Neural progenitor cell (in vitro differentiated cells): ENCODE results near the gene SSC5D. TPM values are rescaled to one million over a fixed set of nuclear protein-coding genes. Genes with fewer than 3 reads are reported as not detected.

Source experiments
- DNase-seq: peaks from one replicate; pipeline ENCODE4 v3.0.0-alpha.2; 2016; ENCODE audit warnings: low spot score
- H2AFZ ChIP-seq: fragments of 200-600 bp; sonication (generic); replicated peaks from 2 replicates; pipeline ENCODE4 v1.6.1; 2016; ENCODE audit warnings: antibody characterized with exemption
- H3F3A ChIP-seq: fragments of 200-600 bp; sonication (generic); 2 replicates; pipeline ENCODE4 v1.6.1; 2016; ENCODE audit warnings: antibody characterized with exemption, low read depth
- H3K27ac ChIP-seq: fragments of 200-600 bp; sonication (generic); 2 replicates; pipeline ENCODE4 v1.5.1; 2016; ENCODE audit warnings: mild to moderate bottlenecking
- H3K27me3 ChIP-seq: fragments of 200-600 bp; sonication (generic); 2 replicates; pipeline ENCODE4 v1.6.1; 2016; ENCODE audit warnings: mild to moderate bottlenecking, moderate library complexity
- H3K36me3 ChIP-seq: fragments of 200-600 bp; sonication (generic); 2 replicates; pipeline ENCODE4 v1.5.1; 2016
- H3K4me1 ChIP-seq: fragments of 200-600 bp; sonication (generic); 2 replicates; pipeline ENCODE4 v1.6.1; 2016; ENCODE audit warnings: mixed run types
- H3K4me2 ChIP-seq: fragments of 200-600 bp; sonication (generic); 2 replicates; pipeline ENCODE4 v1.6.1; 2016
- H3K4me3 ChIP-seq: fragments of 200-600 bp; sonication (generic); 2 replicates; pipeline ENCODE4 v1.5.1; 2016
- H3K79me2 ChIP-seq: fragments of 200-600 bp; sonication (generic); 2 replicates; pipeline ENCODE4 v1.6.1; 2016; ENCODE audit warnings: low read depth
- H3K9ac ChIP-seq: fragments of 200-600 bp; sonication (generic); 2 replicates; pipeline ENCODE4 v1.6.1; 2016
- H3K9me3 ChIP-seq: fragments of 200-600 bp; sonication (generic); 2 replicates; pipeline ENCODE4 v1.5.1; 2016; ENCODE audit warnings: low read depth
- H4K20me1 ChIP-seq: fragments of 200-600 bp; sonication (generic); 2 replicates; pipeline ENCODE4 v1.6.1; 2016; ENCODE audit warnings: low read depth
- H3K27ac Mint-ChIP-seq: 3 replicates; pipeline ENCODE4 v1.8.0; 2021; ENCODE audit warnings: mixed read lengths
- H3K27me3 Mint-ChIP-seq: 2 replicates; pipeline ENCODE4 v1.8.0; 2022; ENCODE audit warnings: low read depth, mild to moderate bottlenecking, inconsistent platforms, moderate library complexity, mixed read lengths; ENCODE audit not compliant: insufficient read depth
- H3K36me3 Mint-ChIP-seq: 3 replicates; pipeline ENCODE4 v1.8.0; 2021; ENCODE audit warnings: mixed read lengths
- H3K4me1 Mint-ChIP-seq: 3 replicates; pipeline ENCODE4 v1.8.0; 2021; ENCODE audit warnings: mixed read lengths
- H3K4me3 Mint-ChIP-seq: 3 replicates; pipeline ENCODE4 v1.8.0; 2021; ENCODE audit warnings: mild to moderate bottlenecking, moderate library complexity, mixed read lengths
- H3K9me3 Mint-ChIP-seq: 3 replicates; pipeline ENCODE4 v1.8.0; 2020; ENCODE audit warnings: mixed read lengths
- EZH2 ChIP-seq: fragments of 200-600 bp; sonication (generic); IDR thresholded peaks from 2 replicates; pipeline ENCODE4 v1.6.1; 2017; ENCODE audit warnings: antibody characterized with exemption, mild to moderate bottlenecking, moderate library complexity
- EZH2phosphoT487 ChIP-seq: fragments of 200-600 bp; sonication (generic); IDR thresholded peaks from 2 replicates; pipeline ENCODE4 v1.6.1; 2017; ENCODE audit warnings: antibody characterized with exemption
- total RNA-seq: library from RNA; depleted of rRNA; stranded (reverse); fragments of >200 nt; gene quantifications from 2 replicates; pipeline ENCODE4 v1.2.3, GENCODE V29; 2015; ENCODE audit warnings: low replicate concordance
- TF ChIP-seq, protein P1 (sequence below): fragments of 200-600 bp; sonication (generic); IDR thresholded peaks from 2 replicates; pipeline ENCODE4 v1.5.1; 2017; ENCODE audit warnings: antibody characterized with exemption, mild to moderate bottlenecking

Gene SSC5D
- total RNA-seq, 1 donor from 2014 or later: not detected

DNA sequence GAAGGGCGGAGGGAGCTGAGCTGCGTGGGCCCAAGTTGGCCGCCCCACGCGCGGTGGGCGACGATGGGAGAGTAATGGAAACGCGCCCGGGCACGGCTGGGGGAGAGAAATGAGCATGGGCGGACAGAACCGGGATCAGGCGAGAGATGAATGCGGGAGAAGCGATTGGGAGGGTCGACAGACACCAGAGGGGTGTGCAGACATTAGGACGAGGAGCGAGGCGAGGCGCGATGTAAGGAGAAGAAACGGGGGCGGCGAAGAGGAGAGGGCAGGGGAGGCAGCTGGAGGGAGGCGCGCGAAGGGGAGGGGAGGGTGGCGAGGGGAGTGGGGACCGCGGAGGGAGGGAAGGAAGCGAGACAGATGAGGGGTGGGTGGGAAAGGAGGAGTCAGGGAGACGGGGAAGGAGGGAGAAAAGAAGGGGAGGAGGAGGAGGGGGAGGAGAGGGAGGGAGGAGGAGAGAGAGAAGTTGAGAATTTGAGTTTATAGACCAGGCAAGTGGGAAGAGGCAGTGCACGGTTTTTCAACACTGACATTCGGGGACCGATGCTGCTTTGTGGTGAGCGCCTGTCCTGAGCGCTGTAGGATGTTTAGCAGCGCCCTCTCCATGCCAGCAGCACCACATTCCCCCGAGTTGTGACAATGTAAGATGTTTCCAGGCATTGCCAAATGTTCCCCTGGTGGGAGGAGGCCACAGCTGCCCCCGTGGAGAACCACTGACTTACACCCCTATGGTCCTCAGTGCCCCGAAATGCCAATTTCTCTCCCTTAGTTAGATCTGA is 45.0 kb upstream of the SSC5D start, which contains the start of gene SHISA7:
Gene SHISA7, minus strand, starts transcription at position 256 of the 779 bp plus-strand sequence. CDS start 437 bp downstream, outside the sequence.
- Histone ChIP-seq H2AFZ (no peak within 1 kb of the TSS), H3K4me3 (peak within 1 kb of the TSS; percentile 9), H3K9ac (no peak within 1 kb of the TSS), H3F3A (peaks cover 36% of the 10 kb centered on the region), H3K27me3 (peaks cover 100% of the 10 kb centered on the region), H3K36me3 (no peaks in the 10 kb centered on the region), H3K4me1 (peaks cover 5% of the 10 kb centered on the region), H3K79me2 (no peaks in the 10 kb centered on the region), H3K9me3 (no peaks in the 10 kb centered on the region), H4K20me1 (peaks cover 33% of the 10 kb centered on the region), H3K4me2 (peak within 1 kb of the TSS; percentile 68), H3K27ac (no peak within 1 kb of the TSS)
- no peak for TF ChIP-seq EZH2phosphoT487
- TF ChIP-seq, protein P1, sequence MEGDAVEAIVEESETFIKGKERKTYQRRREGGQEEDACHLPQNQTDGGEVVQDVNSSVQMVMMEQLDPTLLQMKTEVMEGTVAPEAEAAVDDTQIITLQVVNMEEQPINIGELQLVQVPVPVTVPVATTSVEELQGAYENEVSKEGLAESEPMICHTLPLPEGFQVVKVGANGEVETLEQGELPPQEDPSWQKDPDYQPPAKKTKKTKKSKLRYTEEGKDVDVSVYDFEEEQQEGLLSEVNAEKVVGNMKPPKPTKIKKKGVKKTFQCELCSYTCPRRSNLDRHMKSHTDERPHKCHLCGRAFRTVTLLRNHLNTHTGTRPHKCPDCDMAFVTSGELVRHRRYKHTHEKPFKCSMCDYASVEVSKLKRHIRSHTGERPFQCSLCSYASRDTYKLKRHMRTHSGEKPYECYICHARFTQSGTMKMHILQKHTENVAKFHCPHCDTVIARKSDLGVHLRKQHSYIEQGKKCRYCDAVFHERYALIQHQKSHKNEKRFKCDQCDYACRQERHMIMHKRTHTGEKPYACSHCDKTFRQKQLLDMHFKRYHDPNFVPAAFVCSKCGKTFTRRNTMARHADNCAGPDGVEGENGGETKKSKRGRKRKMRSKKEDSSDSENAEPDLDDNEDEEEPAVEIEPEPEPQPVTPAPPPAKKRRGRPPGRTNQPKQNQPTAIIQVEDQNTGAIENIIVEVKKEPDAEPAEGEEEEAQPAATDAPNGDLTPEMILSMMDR: peak; percentile 4
- peak; percentile 69 for TF ChIP-seq EZH2
- peak; percentile 48 for DNase-seq
- H3K27me3 Mint-ChIP-seq: peaks cover 36% of the 10 kb centered on the region
- H3K9me3 Mint-ChIP-seq: peaks cover 11% of the 10 kb centered on the region
- peak within 1 kb of the TSS; percentile 77 for H3K4me3 Mint-ChIP-seq
- no peak within 1 kb of the TSS for H3K27ac Mint-ChIP-seq
- H3K36me3 Mint-ChIP-seq: no peaks in the 10 kb centered on the region
- H3K4me1 Mint-ChIP-seq: peaks cover 26% of the 10 kb centered on the region

DNA sequence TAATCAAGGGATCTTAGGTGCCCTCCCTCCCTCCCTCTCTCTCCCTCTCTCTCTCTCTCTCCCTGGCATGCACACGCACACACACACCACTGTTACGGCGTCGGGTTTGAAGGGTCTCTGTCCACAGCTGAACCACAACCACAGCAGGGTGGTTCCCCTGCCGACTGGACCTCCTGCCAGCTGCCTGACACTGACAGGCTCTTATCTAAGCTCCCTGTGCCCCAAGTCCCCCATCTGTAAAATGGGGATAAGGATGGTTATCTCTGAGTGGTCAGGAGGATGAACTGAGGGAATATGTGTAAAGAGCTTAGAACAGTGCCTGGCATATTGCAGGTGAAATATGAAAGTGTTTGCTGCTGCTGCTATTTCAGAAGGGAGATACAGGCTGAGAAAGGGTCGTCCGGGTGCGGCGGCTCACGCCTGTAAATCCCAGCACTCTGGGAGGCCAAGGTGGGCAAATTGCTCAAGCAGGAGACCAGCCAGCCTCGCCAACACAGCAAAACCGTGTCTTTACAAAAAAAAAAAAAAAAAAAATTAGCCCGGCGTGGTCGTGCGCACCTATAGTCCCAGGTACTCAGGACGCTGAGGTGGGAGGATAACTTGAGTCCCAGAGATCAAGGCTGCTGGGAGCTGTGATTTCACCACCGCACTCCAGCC is 44.3 kb upstream of the SSC5D start:
- no peaks in the 10 kb centered on the region for H3K79me2 ChIP-seq
- peaks cover 99% of the 10 kb centered on the region for H3K27me3 ChIP-seq
- Mint-ChIP-seq H3K9me3 (peaks cover 9% of the 10 kb centered on the region), H3K4me3 (peak overlapping the region; percentile 76), H3K36me3 (no peaks in the 10 kb centered on the region), H3K27me3 (peaks cover 31% of the 10 kb centered on the region), H3K4me1 (peaks cover 26% of the 10 kb centered on the region), H3K27ac (no peak overlapping the region)
- H4K20me1 ChIP-seq: peaks cover 31% of the 10 kb centered on the region
- no peaks in the 10 kb centered on the region for H3K36me3 ChIP-seq
- DNase-seq: no peak
- H3K9ac ChIP-seq: no peak overlapping the region
- TF ChIP-seq EZH2: peak; percentile 54
- TF ChIP-seq, protein P1: no peak
- H3K9me3 ChIP-seq: no peaks in the 10 kb centered on the region
- no peak overlapping the region for H3K27ac ChIP-seq
- peaks cover 36% of the 10 kb centered on the region for H3F3A ChIP-seq
- H3K4me2 ChIP-seq: no peak overlapping the region
- no peak overlapping the region for H3K4me3 ChIP-seq
- H3K4me1 ChIP-seq: peaks cover 5% of the 10 kb centered on the region
- H2AFZ ChIP-seq: no peak overlapping the region

DNA sequence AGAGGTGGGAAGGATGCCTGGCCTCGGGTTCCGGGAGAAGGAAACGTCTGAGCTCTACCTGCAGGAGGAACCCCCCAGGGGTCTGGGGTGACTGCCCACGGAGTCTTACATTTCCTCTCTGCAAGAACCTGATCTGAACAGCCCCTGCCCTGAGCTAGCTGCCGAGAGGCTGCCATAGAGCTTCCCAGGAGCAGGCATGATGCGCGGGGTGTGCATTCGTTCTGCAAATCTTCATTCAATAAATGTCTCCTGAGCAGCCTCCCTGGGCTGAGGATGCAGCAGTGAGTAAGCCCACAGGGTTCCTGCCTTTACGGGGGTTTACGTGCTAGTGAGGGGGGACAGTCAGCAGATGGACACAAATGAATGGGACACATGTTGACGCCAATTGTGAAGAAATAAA is 43.6 kb upstream of the SSC5D start:
- peaks cover 26% of the 10 kb centered on the region for H4K20me1 ChIP-seq
- no peak overlapping the region for H3K27ac ChIP-seq
- H3K27me3 ChIP-seq: peaks cover 99% of the 10 kb centered on the region
- no peak overlapping the region for H3K27ac Mint-ChIP-seq
- no peaks in the 10 kb centered on the region for H3K9me3 ChIP-seq
- H3K27me3 Mint-ChIP-seq: peaks cover 24% of the 10 kb centered on the region
- H2AFZ ChIP-seq: no peak overlapping the region
- H3K9me3 Mint-ChIP-seq: peaks cover 4% of the 10 kb centered on the region
- no peak overlapping the region for H3K9ac ChIP-seq
- peaks cover 5% of the 10 kb centered on the region for H3K4me1 ChIP-seq
- peaks cover 26% of the 10 kb centered on the region for H3K4me1 Mint-ChIP-seq
- H3K36me3 ChIP-seq: no peaks in the 10 kb centered on the region
- no peaks in the 10 kb centered on the region for H3K36me3 Mint-ChIP-seq
- H3K4me3 Mint-ChIP-seq: no peak overlapping the region
- H3K4me3 ChIP-seq: no peak overlapping the region
- DNase-seq: no peak
- H3K79me2 ChIP-seq: no peaks in the 10 kb centered on the region
- peaks cover 34% of the 10 kb centered on the region for H3F3A ChIP-seq
- TF ChIP-seq, protein P1: no peak
- TF ChIP-seq EZH2 (no peak), EZH2phosphoT487 (no peak)
- H3K4me2 ChIP-seq: no peak overlapping the region
